CD4-positive, alpha-beta T cell treated with Interleukin-10 for 1 hour (primary cell): ENCODE measurements around the gene ATP1B3.
"Not testable (repeated sequence)": the region's sequence is repeated elsewhere in the genome, so short reads cannot be mapped to it uniquely, and the experiment has no call there.

Experiments
- DNase-seq: peaks from one replicate; pipeline ENCODE4 v3.0.0-alpha.2; 2020

ATP1B3 gene

DNA sequence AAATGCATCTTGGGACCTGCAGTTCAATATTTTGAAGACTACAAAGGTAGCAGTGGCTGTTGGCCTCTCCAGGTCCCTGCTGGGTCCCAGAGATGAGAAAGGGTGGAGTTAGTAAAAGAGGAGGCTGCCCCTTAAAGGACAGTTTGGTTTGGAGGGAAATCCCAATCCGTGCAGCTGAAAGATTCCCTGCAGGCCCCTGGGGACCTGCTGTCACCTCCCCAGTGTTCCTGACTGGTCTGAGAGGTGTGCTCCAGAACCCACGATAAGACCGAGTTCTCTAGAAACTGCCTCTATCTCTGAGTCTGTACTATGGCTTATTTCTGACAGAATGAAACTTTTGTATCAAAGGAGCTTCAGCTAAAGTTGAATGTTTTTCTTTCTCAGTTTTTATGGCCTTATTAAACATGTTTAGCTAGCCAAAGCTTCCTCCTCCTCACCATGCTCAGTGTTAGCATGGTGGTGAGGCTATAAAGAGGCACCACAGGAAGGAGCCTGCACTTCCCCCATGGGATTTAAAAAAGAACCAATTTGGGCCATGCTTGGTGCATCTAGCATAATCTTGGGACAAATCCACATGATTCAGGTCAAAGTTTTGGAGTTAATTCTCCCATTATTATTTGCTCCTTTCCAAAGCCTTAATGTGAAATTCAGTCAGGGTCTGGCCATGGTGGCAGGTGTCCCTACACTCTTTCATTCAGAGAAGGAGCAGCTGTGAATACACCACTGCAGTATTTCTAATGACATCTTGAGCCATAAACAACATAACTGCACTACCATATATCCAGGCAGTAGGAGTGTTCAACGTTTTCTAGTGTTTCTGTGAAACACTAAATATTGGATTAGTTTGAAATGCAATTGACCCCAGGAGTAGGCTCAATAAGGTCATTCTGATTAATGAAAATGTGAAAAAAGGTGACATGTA is 74.4 kb downstream of the ATP1B3 start:
- no peak for DNase-seq

- no peak for DNase-seq
Measured at GRCh38 chr3:141952611-141953010, 76.2 kb downstream of the ATP1B3 start.

GRCh38 chr3:141955175-141955574 is 78.7 kb downstream of the ATP1B3 start:
- DNase-seq: no peak

DNA sequence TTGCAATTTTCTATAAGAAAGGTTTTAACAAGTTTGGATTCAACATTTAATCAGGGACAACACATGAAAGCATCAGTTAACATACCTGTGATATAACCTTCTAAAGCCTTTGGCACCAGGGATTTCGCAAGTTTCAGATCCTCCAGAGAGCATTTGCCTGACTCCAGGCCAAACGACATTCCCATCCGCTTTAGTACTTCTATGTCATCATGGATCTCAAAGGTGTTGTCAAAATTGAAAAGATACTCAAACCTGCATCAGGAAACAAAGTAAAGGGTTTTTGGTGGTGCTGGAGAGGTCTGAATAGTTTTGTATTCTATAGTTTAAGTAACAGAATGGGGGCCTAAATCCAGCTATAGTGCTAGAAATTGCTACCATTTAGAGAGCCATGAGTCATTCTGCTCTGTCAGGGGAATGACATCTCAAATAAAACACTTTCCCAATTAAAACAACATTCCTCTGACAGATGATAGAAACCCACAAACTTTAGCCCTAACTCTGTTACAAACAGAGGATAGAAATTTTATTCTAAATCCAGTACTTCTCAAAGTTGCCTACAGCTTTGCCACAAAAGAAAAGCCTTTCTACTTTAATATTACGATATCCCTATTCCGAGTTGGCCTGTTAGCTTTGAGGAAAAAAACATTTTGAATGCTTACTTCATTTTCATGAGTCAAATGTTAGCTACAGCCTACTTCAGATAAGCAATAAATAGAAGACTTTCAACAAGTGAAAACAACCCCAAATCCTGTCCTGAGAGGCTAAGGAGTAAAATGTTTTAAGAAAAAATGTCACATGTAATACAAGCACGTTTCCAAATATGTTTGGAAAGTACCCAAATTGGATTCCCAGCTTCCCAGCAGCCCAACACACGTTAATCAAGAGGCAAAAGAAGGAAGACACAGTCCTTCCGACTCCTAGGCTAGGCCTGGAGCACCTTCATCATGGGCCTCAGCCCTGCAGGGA is 83.4 kb downstream of the ATP1B3 start:
- DNase-seq: no peak

GRCh38 chr3:141960731-141961130 is 84.3 kb downstream of the ATP1B3 start:
- DNase-seq: no peak

DNA sequence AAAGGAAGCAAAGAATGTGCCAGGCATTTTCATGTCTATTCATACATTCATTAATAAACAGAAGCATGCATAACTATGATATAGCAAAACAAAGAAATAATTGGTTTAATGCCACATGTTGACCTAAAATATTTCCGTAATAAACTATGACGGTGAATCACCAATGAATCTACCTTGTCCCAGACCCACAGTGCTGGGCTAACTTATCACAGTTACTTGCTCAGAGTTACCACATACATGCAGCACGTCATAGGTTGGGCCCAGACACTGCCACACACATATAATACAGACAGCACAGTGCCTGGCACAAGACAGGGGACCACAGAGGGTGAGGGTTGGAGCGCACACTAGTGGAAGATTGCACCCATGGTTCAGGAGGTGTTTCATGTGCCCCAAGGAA is 86.9 kb downstream of the ATP1B3 start:
- no peak for DNase-seq

GRCh38 chr3:141965471-141965870 is 89.0 kb downstream of the ATP1B3 start:
- DNase-seq: no peak

- no peak for DNase-seq
Measured at GRCh38 chr3:141969711-141970110, 93.3 kb downstream of the ATP1B3 start.

DNA sequence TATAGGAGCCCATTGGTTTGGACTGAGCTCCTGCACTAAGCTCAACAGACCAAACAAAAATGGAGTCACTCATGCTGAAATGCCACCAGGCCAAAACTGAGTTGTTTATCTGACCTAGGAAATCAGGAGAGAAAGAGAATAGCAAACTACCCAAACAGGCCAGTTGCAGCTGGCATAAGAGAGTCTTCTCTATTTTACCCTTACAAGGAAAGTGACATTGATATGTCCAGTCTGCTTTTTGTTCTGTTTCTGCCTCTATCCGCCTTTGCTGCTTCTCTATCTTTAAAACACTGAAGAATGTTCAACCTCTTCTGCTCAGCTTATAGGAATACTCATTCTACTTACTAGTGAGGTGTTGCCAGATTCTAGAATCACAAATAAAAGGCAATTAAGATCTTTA is 95.1 kb downstream of the ATP1B3 start:
- no peak for DNase-seq

GRCh38 chr3:141972399-141972798 is 96.0 kb downstream of the ATP1B3 start:
- DNase-seq: no peak

- DNase-seq: not testable (repeated sequence)
Measured at GRCh38 chr3:141974777-141975176, 98.3 kb downstream of the ATP1B3 start.
